ENCODE results near the gene ABLIM2.
A peak's percentile ranks its signal among the peaks of the same experiment; 100 is the strongest.
"Not testable (repeated sequence)": the region's sequence is repeated elsewhere in the genome, so short reads cannot be mapped to it uniquely, and the experiment has no call there.

ABLIM2 gene

DNA sequence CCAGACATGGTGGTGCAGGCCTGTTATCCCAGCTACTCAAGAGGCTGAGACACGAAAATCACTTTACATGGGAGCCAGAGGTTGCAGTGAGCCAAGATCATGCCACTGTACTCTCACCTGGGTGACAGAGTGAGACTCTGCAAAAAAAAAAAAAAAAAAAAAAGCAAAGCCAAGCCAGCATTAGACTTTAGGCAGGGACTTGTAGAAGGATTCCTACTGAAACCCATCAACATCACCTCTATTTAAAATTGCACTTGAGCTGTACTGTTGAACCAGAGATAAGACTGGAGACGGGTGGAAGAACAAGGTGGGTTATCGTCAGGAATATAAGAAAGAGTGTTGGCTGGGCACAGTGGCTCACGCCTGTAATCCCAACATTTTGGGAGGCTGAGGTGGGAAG is 203.2 kb downstream of the ABLIM2 start:
- TF ChIP-seq JUND (IDR thresholded peaks at IDR 0.05; ENCODE audit: low read depth), result no peak
- DNase-seq (ENCODE audit: low read depth in 1 of 2, low spot score in 1 of 2), result no peak
- in situ Hi-C loops (cut with HindIII; ENCODE audit: low pct_unique_long_range_greater_than_20kb, low sequenced_read_pairs), result no loop called here

DNA sequence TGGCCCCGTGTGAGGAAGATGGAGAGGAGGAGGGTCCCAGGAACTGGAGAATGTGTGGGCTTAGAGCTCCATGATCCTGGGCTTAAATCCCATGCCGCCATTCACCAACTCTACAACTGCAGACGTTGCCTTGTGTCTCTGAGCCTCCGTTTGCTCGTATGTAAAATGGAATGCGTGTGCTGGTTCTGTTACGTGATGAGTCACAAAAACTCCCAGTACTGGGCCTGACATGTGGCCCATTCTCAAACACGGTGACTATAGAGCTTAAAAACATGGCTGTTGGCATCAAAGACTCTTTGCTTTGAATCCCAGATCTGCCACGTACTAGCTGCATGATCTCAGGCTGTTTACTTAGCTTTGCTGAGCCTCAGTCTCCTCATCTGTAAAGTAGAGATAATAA is 206.0 kb downstream of the ABLIM2 start:
- no peak for DNase-seq (ENCODE audit: low read depth in 1 of 2, low spot score in 1 of 2)
- in situ Hi-C loops (cut with HindIII; ENCODE audit: low pct_unique_long_range_greater_than_20kb, low sequenced_read_pairs), result no loop called here

DNA sequence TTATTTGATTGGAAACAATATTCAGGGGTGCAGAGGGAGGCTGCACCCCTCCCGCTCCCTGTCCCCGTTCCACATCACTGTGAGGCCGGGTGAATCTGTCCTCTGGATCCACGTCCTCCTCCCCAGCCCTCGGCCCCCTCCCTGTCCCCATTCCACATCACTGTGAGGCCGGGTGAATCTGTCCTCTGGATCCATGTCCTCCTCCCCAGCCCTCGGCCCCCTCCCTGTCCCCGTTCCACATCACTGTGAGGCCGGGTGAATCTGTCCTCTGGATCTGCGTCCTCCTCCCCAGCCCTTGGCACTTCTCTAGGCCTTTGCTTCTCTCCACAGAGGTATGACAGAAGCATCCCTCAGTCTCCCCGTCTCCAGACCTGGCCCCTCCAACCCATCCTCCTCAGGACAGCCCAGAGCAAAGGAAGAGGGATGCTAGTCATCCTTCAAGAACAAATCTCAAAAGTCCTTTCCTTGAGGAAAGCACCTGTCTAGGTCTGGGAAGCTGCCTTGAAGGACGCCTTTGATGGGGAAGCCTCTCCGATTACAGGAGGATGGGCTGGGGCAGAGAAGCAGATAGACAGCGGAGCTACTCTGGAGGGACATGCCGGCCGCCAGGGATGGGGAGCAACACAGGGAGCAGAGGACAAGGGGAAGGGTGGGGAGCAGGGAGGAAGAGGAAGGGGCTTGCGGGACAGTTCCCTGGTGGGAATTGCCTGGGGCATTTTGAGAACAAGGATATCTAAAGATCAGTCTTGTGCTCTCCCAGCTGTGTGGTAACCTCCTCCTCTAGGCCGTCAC is 208.1 kb downstream of the ABLIM2 start:
- no peak for DNase-seq (ENCODE audit: low read depth in 1 of 2, low spot score in 1 of 2)
- in situ Hi-C loops (cut with HindIII; ENCODE audit: low pct_unique_long_range_greater_than_20kb, low sequenced_read_pairs), result no loop called here

More for the DNA sequence above, 206.0 kb downstream of the ABLIM2 start:
- TF ChIP-seq JUND (IDR thresholded peaks at IDR 0.05; ENCODE audit: low read depth), result no peak

DNA sequence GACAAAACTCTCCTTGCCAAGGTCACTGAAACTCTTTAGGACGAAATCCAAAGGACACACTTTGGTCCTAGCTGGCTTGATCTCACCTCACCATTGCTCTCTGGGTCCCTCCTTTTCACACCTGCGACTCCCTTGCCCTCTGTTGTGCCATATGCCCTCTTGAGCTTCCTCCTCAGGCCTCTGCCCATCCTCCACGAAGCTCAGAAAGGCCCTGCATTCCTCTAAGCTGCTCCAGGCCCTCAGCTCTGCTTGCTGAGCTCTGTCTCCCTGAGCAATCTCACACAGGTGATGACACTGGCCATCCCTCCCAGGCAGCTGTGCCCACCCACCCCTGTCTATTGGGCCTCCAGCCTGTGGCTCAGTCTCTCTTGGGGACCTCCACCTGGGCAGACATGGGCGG is 208.9 kb downstream of the ABLIM2 start:
- no peak for TF ChIP-seq JUND (IDR thresholded peaks at IDR 0.05; ENCODE audit: low read depth)
- in situ Hi-C loops (cut with HindIII; ENCODE audit: low pct_unique_long_range_greater_than_20kb, low sequenced_read_pairs), result no loop called here
- DNase-seq (ENCODE audit: low read depth in 1 of 2, low spot score in 1 of 2), result no peak

More for the DNA sequence above, 208.1 kb downstream of the ABLIM2 start:
- no peak for TF ChIP-seq JUND (IDR thresholded peaks at IDR 0.05; ENCODE audit: low read depth)

DNA sequence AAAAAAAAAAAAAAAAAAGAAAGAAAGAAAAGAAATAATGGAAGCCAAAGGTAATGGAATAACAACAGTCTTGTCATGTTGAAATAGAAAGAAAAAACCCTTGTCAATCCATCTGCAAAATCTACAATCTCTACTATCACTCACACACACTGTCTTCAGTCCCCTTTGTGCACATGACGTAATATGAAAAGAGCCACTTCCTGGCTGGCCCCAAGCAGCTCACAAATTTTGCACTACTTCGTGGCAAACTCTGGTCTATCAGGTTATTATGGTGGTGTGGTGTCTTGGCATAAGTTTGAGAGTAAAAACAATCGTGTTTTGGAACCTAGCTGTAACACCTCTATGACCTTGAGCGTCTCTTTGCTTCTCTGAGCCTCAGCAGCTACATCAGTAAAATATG is 210.7 kb downstream of the ABLIM2 start:
- in situ Hi-C loops (cut with HindIII; ENCODE audit: low pct_unique_long_range_greater_than_20kb, low sequenced_read_pairs), result no loop called here

DNA sequence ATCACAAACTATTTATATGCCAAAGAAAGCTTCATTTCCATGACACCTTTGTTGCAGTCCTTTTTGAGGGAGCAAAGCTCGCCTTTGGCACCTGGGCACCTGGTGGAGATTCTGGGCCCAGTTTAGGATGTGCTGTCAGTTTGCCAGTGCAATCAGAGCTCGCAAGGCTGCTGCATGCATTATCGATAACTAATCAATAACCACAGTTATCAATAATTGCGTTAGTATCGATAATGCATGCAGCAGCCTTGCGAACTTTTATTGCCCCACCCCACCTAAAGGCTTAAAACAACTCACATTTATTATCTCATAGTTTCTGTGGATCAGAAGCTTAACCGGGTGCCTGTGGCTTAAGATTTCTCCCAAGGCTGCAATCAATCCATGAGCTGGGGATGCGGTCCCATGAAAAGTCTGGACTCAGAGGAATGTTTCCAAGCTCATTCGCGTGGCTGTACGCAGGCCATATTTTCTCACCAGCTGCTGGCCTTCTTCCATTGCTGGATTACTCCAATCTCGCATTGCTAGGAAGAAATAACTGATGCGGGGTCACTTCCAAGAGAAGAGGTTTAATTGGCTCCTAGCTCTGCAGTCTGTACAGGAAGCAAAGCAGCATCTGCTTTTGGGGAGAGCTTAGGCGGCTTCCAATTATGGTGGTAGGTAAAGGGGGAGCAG is 212.8 kb downstream of the ABLIM2 start:
- TF ChIP-seq JUND (IDR thresholded peaks at IDR 0.05; ENCODE audit: low read depth), result no peak
- DNase-seq (ENCODE audit: low read depth in 1 of 2, low spot score in 1 of 2), result no peak
- in situ Hi-C loops (cut with HindIII; ENCODE audit: low pct_unique_long_range_greater_than_20kb, low sequenced_read_pairs), result no loop called here

More for the DNA sequence above, 210.7 kb downstream of the ABLIM2 start:
- no peak for DNase-seq (ENCODE audit: low read depth in 1 of 2, low spot score in 1 of 2)
- no peak for TF ChIP-seq JUND (IDR thresholded peaks at IDR 0.05; ENCODE audit: low read depth)

DNA sequence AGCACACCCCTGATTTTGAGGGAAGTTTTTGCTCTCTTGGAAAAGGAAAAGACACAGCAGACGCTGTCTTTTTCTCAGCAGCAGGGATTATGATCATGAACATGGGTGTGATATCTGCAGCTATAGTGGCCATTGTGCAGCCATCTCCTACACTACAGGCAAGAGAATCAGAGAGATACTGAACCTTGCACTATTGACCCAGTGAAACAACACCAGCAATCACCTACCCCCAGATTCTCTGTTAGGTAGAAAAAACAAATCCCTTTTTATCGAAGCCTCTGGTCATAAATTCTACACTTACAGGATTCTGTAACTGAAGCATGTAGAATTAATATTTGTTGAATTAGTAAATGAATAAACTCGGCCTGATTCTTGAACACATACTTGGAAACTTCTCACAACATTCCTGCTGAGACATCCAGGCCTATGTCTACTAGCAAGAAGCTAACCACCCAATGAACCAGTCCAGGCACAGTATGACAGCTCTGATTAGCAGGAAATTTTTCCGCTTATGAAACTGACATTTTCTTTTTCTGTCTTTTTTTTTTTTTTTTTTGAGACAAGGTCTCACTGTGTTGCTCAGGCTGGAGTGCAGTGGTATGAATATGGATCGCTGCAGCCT is 213.9 kb downstream of the ABLIM2 start:
- no peak for TF ChIP-seq JUND (IDR thresholded peaks at IDR 0.05; ENCODE audit: low read depth)
- no peak for DNase-seq (ENCODE audit: low read depth in 1 of 2, low spot score in 1 of 2)
- in situ Hi-C loops (cut with HindIII; ENCODE audit: low pct_unique_long_range_greater_than_20kb, low sequenced_read_pairs), result no loop called here

DNA sequence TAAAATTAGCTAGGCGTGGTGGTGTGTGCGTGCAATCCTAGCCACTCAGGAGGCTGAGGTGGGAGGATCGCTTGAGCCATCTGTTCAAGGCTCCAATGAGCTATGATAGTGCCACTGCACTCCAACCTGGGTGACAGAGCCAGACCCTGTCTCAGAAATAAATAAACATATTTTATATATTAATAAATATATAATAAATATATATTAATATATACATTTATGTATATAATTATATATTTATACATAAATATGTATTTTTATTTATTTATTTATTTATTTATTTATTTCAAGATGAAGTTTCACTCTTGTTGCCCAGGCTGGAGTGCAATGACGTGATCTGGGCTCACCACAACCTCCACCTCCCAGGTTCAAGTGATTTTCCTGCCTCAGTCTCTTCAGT is 214.9 kb downstream of the ABLIM2 start:
- in situ Hi-C loops (cut with HindIII; ENCODE audit: low pct_unique_long_range_greater_than_20kb, low sequenced_read_pairs); DNase-seq (ENCODE audit: low read depth in 1 of 2, low spot score in 1 of 2): not testable (repeated sequence)

DNA sequence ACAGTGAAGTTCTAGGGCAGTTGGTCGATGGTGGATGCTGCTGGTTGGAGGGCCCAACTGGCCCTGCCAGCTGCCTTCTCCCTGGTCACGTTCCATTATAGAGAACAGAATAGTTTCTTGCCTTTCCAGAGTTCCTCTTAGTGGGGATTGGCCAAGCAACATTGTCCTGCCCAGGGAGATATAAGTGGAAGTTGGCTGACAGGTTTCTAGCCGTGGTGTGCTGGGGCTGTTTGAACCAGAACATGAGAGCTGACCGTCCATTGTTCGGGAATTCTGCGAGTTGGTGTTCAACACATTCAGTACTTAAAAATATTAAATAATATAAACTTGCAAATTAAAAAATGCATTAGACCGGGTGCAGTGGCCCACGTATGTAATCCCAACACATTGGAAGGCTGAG is 215.4 kb downstream of the ABLIM2 start:
- TF ChIP-seq JUND (IDR thresholded peaks at IDR 0.05; ENCODE audit: low read depth), result no peak
- in situ Hi-C loops (cut with HindIII; ENCODE audit: low pct_unique_long_range_greater_than_20kb, low sequenced_read_pairs), result no loop called here
- no peak for DNase-seq (ENCODE audit: low read depth in 1 of 2, low spot score in 1 of 2)

DNA sequence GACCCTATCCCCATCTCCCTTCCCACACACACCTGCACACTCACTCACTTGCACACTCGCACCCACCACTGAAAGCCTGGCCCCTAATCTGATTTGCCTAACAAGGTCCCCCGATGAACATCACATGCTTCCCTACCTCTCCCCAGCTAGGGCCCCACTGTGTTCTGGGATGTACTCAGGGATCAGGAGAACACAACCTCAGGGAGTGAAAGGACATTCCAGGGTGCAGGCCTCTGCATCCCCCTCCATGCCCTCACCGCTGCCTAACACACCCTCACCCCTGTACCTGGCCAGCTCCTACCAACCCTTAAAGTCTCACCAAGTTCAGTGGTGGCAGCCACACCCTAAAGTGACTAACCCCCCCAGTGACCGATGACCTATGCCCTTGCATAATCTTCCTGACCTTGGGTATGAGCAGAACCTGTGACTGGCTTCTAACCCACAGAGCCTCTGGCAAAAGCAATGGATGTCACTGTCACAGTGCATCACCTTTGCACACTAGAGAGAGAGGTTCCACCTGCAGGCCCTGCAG is 216.6 kb downstream of the ABLIM2 start:
- in situ Hi-C loops (cut with HindIII; ENCODE audit: low pct_unique_long_range_greater_than_20kb, low sequenced_read_pairs), result no loop called here
- DNase-seq (ENCODE audit: low read depth in 1 of 2, low spot score in 1 of 2), result no peak
- TF ChIP-seq JUND (IDR thresholded peaks at IDR 0.05; ENCODE audit: low read depth), result no peak

DNA sequence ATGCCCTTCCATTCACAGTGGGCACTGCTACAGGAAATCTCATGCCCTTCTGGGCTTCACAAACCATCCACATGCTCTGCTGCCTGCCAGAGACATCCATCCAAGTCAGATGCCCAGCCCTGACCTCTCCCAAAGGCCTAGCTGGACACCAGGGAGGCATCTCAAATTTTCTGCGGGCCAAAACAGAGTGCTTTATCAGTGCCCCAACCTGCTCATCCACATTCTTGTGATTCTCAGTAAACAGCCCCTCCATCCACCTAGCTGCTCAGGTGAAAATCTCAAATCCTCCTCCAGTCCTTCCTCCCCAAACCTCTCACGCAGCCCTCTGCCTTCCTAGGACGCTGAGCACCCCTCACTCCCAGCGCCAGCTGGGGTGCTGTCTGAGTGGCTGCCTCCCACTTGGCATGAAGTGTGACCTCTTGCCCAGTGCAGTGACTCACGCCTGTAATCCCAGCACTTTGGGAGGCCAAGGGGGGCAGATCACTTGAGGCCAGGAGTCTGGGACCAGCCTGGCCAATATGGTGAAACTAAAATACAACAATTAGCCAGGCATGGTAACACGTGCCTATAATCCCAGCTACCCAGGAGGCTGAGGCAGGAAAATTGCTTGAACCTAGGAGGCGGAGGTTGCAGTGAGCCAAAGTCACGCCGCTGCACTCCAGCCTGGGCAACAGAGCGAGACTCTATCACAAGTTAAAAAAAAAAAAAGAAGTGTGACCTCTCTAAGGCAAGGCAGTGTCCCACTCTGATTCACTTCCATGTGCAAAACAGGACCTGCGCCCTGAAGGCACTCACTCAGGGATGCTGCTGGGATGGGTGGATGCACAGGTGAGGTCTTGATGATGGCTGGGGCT is 217.3 kb downstream of the ABLIM2 start:
- in situ Hi-C loops (cut with HindIII; ENCODE audit: low pct_unique_long_range_greater_than_20kb, low sequenced_read_pairs), result no loop called here
- no peak for TF ChIP-seq JUND (IDR thresholded peaks at IDR 0.05; ENCODE audit: low read depth)
- peak in 1 of 2 experiments; percentile 37 for DNase-seq (ENCODE audit: low read depth in 1 of 2, low spot score in 1 of 2)

Measured in T47D (cell line).